K562 (cell line): ENCODE measurements around the gene MYO1F. TPM values are rescaled to one million over a fixed set of nuclear protein-coding genes. Genes with fewer than 3 reads are reported as not detected.

Experiments used
- ATAC-seq: fragments of 200-7000 bp; cut with Tn5 transposase; 3 replicates; pipeline ENCODE4 v1.9.1; 2020; ENCODE audit warnings: moderate library complexity
- BruUV-seq: library from RNA; stranded (reverse); fragments of 400-500 nt; replicated peaks from 2 replicates; lab custom pipeline; 2021; lab: Mats Ljungman, UMichigan
- CTCF ChIA-PET: fragments of 300-600 bp; formaldehyde crosslinking; extraction: SDS; loops from one replicate; lab custom pipeline; 2021; ENCODE audit warnings: low intra/inter-chr PET ratio; lab: Yijun Ruan, JAX
- POLR2A ChIA-PET: fragments of 300-600, 350-650 bp; sonication (Branson Sonifier 250); formaldehyde crosslinking; extraction: SDS; loops from one replicate; lab custom pipeline; 2021; ENCODE audit warnings: antibody characterized with exemption, inconsistent platforms; lab: Yijun Ruan, JAX
- DNase-seq, 4 experiments: peaks; one replicate each; pipeline versions ENCODE4 v3.0.0 to v3.0.0-alpha.2; 2011 to 2018; ENCODE audit warnings: low spot score in 3 of 4, mixed read lengths in 3 of 4; ENCODE audit errors: extremely low read depth in 1 of 4
- FAIRE-seq: peaks from 2 replicates; lab custom pipeline; 2011; peaks lifted over from hg19 to GRCh38; lab: Jason Lieb, UNC
- H2AFZ ChIP-seq: 2 replicates; pipeline ENCODE4 v1.6.0; 2011; ENCODE audit warnings: low read depth, low read length, control low read depth, inconsistent platforms
- H3K27ac ChIP-seq: fragments of 200-600 bp; 3 replicates; pipeline ENCODE4 v1.8.0; 2011; ENCODE audit warnings: low read depth, mild to moderate bottlenecking, control low read depth, inconsistent platforms, low read length, moderate library complexity, mixed read lengths; ENCODE audit errors: extremely low read depth
- H3K27me3 ChIP-seq, 2 experiments: fragments of 300-600 bp in 1 of 2; 2 replicates in 1 of 2; 3 replicates in 1 of 2; pipeline versions ENCODE4 v1.6.0 to v1.8.0; 2011; ENCODE audit warnings: inconsistent platforms in 2 of 2, low read length in 2 of 2, mild to moderate bottlenecking in 1 of 2, mixed read lengths in 1 of 2, moderate library complexity in 1 of 2; ENCODE audit not compliant: control insufficient read depth in 2 of 2, insufficient read depth in 2 of 2
- H3K36me3 ChIP-seq: fragments of 300-600 bp; 3 replicates; pipeline ENCODE4 v1.8.0; 2011; ENCODE audit warnings: mild to moderate bottlenecking, low read length, inconsistent platforms; ENCODE audit not compliant: control insufficient read depth, insufficient read depth
- H3K4me1 ChIP-seq, 2 experiments: fragments of 200-600 bp in 1 of 2; replicated peaks in 1 of 2; 2 replicates in 1 of 2; 3 replicates in 1 of 2; pipeline versions ENCODE4 v1.5.1 to v1.8.0; 2011; ENCODE audit warnings: inconsistent platforms in 2 of 2, low read length in 2 of 2, mild to moderate bottlenecking in 1 of 2, mixed read lengths in 1 of 2, moderate library complexity in 1 of 2; ENCODE audit not compliant: control insufficient read depth in 2 of 2, insufficient read depth in 2 of 2
- H3K4me2 ChIP-seq: 2 replicates; pipeline ENCODE4 v1.6.1; 2011; ENCODE audit warnings: low read length, control low read depth, inconsistent platforms, mixed read lengths; ENCODE audit not compliant: insufficient read depth
- H3K4me3 ChIP-seq: fragments of 200-600 bp; sonication (generic), shearing (Covaris generic); 2 replicates; pipeline ENCODE4 v1.5.1; 2016; ENCODE audit warnings: control low read depth, inconsistent platforms
- H3K79me2 ChIP-seq: fragments of 200-600 bp; 3 replicates; pipeline ENCODE4 v1.8.0; 2011; ENCODE audit warnings: low read length, inconsistent platforms; ENCODE audit not compliant: control insufficient read depth, insufficient read depth
- H3K9ac ChIP-seq, 2 experiments: 2 replicates each; pipeline versions ENCODE4 v1.6.0 to v1.6.1; 2011; ENCODE audit warnings: low read depth in 2 of 2, low read length in 2 of 2, control low read depth in 1 of 2, inconsistent platforms in 1 of 2, mild to moderate bottlenecking in 1 of 2, mixed read lengths in 1 of 2; ENCODE audit not compliant: insufficient read depth in 1 of 2
- H3K9me1 ChIP-seq: one replicate; pipeline ENCODE4 v1.6.0; 2011; ENCODE audit warnings: inconsistent platforms, mild to moderate bottlenecking, low read length, moderate library complexity; ENCODE audit not compliant: control insufficient read depth, insufficient read depth
- H3K9me3 ChIP-seq: replicated peaks from 2 replicates; pipeline ENCODE4 v1.5.1; 2011; ENCODE audit warnings: low read depth, low read length, inconsistent platforms; ENCODE audit not compliant: control insufficient read depth, insufficient read depth
- H4K20me1 ChIP-seq: replicated peaks from 2 replicates; pipeline ENCODE4 v1.6.1; 2011; ENCODE audit warnings: low read length, inconsistent platforms, mixed read lengths; ENCODE audit not compliant: control insufficient read depth, insufficient read depth
- CGGBP1 ChIP-seq: fragments of 250-450 bp; sonication (Bioruptor Pico); IDR thresholded peaks from 2 replicates; pipeline ENCODE4 v1.9.0; 2021; ENCODE audit warnings: mild to moderate bottlenecking
- FIP1L1 ChIP-seq: fragments of 200-400 bp; formaldehyde crosslinking; IDR thresholded peaks from 2 replicates; pipeline ENCODE4 v1.6.1; 2018; ENCODE audit warnings: mild to moderate bottlenecking, low read depth, low read length; ENCODE audit not compliant: poor library complexity, severe bottlenecking
- L3MBTL2 ChIP-seq: fragments of 450-650 bp; IDR thresholded peaks from 2 replicates; pipeline ENCODE4 v1.6.1; 2016; ENCODE audit warnings: mild to moderate bottlenecking, moderate library complexity
- WGBS: fragments of 100-300 bp; shearing (Covaris generic); methylation state at CpG from one replicate; pipeline ENCODE4 v1.1.6; 2016; ENCODE audit warnings: low coverage, mixed read lengths; ENCODE audit not compliant: insufficient coverage; ENCODE audit errors: missing lambda C conversion rate; 5-methylcytosine and 5-hydroxymethylcytosine counted together
- in situ Hi-C: fragments of 300-500 bp; cut with MboI; formaldehyde crosslinking; loops from 4 replicates; pipeline ENCODE4 v1.15.0; 2018; ENCODE audit warnings: inconsistent platforms, mixed read lengths
- intact Hi-C: fragments of 100-400 bp; cut with micrococcal nuclease; formaldehyde crosslinking; loops from 2 replicates; pipeline ENCODE4 v1.14.2; 2022
- polyA plus RNA-seq, 8 experiments: library from polyadenylated mRNA; depleted of rRNA in 4 of 8; stranded (reverse) in 5 of 8; unstranded in 3 of 8; fragments of >200 nt; fragmentation: Nextera tagmentation in 2 of 8; fragmentation: Illumina TruSeq in 1 of 8; extraction: Ambion mirVana in 2 of 8; extraction: Trizol in 1 of 8; gene quantifications; 2 replicates each; pipeline versions ENCODE4 v1.2.1 to v1.2.3, GENCODE V29; 2011 to 2014; ENCODE audit warnings: inconsistent platforms in 1 of 8, missing spikeins in 1 of 8
- total RNA-seq, 7 experiments: library from RNA; depleted of rRNA in 6 of 7; stranded (reverse); fragments of >200 nt in 6 of 7; fragmentation: Illumina TruSeq in 2 of 7; extraction: Trizol in 2 of 7; gene quantifications; 2 replicates each; pipeline versions ENCODE4 v1.2.1 to v1.2.3, GENCODE V29; 2011 to 2021; ENCODE audit warnings: low replicate concordance in 1 of 7
- TF ChIP-seq, protein P1 (sequence below), 2 experiments: IDR thresholded peaks; 2 replicates each; pipeline ENCODE4 v1.6.1; 2011; ENCODE audit warnings: borderline replicate concordance in 1 of 2, control low read depth in 1 of 2, low read depth in 1 of 2, low read length in 1 of 2, mild to moderate bottlenecking in 1 of 2, mixed read lengths in 1 of 2, moderate library complexity in 1 of 2; ENCODE audit not compliant: insufficient read depth in 1 of 2, insufficient read length in 1 of 2, poor library complexity in 1 of 2, severe bottlenecking in 1 of 2; ENCODE audit errors: extremely low read depth in 1 of 2

Gene MYO1F
- total and polyA plus RNA-seq, 9 of the 15 experiments (the other 6 are each of a cell fraction or from before 2014, with no cell fraction given), result 0.78 to 9.4 (median 4.3) TPM

DNA sequence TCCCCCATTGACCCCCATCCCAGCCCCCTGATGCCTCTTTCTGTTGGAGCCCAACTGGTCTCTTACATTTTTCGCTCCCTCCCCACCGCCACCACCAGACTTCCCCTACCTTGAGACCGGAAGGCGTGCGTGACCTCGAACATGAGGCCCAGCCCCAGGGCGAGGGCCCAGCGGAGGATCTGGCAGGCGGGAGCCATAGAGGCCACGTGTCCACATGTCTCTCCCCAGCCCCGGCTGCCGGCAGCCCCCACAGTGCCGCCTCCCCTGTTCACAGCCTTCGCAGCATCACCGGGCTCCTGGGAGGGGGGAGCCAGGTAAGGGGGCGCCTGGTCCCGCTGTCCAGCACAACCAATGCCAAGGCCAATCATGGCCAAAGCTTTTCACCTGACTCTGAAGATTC lies 28.3 kb upstream of the MYO1F start:
- Histone ChIP-seq H3K9me3 (no peaks in the 10 kb centered on the region), H3K4me2 (no peak overlapping the region), H3K79me2 (no peaks in the 10 kb centered on the region), H3K4me3 (no peak overlapping the region), H4K20me1 (no peaks in the 10 kb centered on the region), H2AFZ (no peak overlapping the region), H3K27ac (no peak overlapping the region), H3K36me3 (no peaks in the 10 kb centered on the region), H3K27me3 (peaks cover 16 to 61% of the 10 kb centered on the region in 2 experiments), H3K9me1 (no peaks in the 10 kb centered on the region), H3K9ac (no peak overlapping the region), H3K4me1 (peaks cover 6 to 27% of the 10 kb centered on the region in 2 experiments; a peak in 3 of 5 replicates)
- ATAC-seq (no peak), DNase-seq (no peak), FAIRE-seq (no peak)
- CTCF ChIA-PET, result interaction anchor here (0.5 kb wide), 1 partner anchor 132 kb away, joined by 4 read pairs; no protein-coding TSS in a partner anchor
- WGBS, result 16% methylated on average over 16 of the region's 17 CpGs
- no TSS peak for BruUV-seq
- intact Hi-C loops (no loop called here), in situ Hi-C loops (no loop called here)
- POLR2A ChIA-PET, result interaction anchor here (0.9 kb wide), 1 partner anchor 10 kb away, joined by 5 read pairs; no protein-coding TSS in a partner anchor
- no peak for TF ChIP-seq FIP1L1
- TF ChIP-seq, protein P1, sequence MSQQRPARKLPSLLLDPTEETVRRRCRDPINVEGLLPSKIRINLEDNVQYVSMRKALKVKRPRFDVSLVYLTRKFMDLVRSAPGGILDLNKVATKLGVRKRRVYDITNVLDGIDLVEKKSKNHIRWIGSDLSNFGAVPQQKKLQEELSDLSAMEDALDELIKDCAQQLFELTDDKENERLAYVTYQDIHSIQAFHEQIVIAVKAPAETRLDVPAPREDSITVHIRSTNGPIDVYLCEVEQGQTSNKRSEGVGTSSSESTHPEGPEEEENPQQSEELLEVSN (IDR thresholded peaks at IDR 0.05; ENCODE audit: borderline replicate concordance in 1 of 2, extremely low read depth in 1 of 2, insufficient read depth in 1 of 2, insufficient read length in 1 of 2, low read depth in 1 of 2, low read length in 1 of 2, poor library complexity in 1 of 2, severe bottlenecking in 1 of 2), result peak in 1 of 2 experiments; percentile 73
- no peak for TF ChIP-seq CGGBP1
- TF ChIP-seq L3MBTL2, result 0 out of 2 replicates have a peak, but pooled peaks have one; percentile 13
